LNCaP clone FGC (cell line): ENCODE data around the gene CNTNAP4.

ENCODE experiments used
- DNase-seq: peaks from one replicate; pipeline ENCODE4 v3.0.0-alpha.2; 2011; ENCODE audit warnings: low read depth
- H3K4me3 ChIP-seq: 2 replicates; pipeline ENCODE4 v1.5.1; 2011; ENCODE audit warnings: mild to moderate bottlenecking, low read depth, low read length, control low read depth
- CTCF ChIP-seq: IDR thresholded peaks from 2 replicates; pipeline ENCODE4 v1.5.1; 2012; ENCODE audit warnings: mild to moderate bottlenecking; ENCODE audit not compliant: control insufficient read depth, insufficient read depth; ENCODE audit errors: extremely low read depth

The CNTNAP4 gene

GRCh38 chr16:76280421-76281215 is 3.4 kb downstream of the CNTNAP4 start:
- no peak for TF ChIP-seq CTCF
- DNase-seq: no peak
- no peak overlapping the region for H3K4me3 ChIP-seq

GRCh38 chr16:76287466-76287865 is 10.3 kb downstream of the CNTNAP4 start:
- H3K4me3 ChIP-seq: no peak overlapping the region
- DNase-seq: no peak
- no peak for TF ChIP-seq CTCF

GRCh38 chr16:76292218-76292617 is 15.0 kb downstream of the CNTNAP4 start:
- DNase-seq: no peak
- no peak overlapping the region for H3K4me3 ChIP-seq
- no peak for TF ChIP-seq CTCF

- no peak overlapping the region for H3K4me3 ChIP-seq
- DNase-seq: no peak
- TF ChIP-seq CTCF: no peak
Measured at GRCh38 chr16:76293980-76294379, 16.8 kb downstream of the CNTNAP4 start.

DNA sequence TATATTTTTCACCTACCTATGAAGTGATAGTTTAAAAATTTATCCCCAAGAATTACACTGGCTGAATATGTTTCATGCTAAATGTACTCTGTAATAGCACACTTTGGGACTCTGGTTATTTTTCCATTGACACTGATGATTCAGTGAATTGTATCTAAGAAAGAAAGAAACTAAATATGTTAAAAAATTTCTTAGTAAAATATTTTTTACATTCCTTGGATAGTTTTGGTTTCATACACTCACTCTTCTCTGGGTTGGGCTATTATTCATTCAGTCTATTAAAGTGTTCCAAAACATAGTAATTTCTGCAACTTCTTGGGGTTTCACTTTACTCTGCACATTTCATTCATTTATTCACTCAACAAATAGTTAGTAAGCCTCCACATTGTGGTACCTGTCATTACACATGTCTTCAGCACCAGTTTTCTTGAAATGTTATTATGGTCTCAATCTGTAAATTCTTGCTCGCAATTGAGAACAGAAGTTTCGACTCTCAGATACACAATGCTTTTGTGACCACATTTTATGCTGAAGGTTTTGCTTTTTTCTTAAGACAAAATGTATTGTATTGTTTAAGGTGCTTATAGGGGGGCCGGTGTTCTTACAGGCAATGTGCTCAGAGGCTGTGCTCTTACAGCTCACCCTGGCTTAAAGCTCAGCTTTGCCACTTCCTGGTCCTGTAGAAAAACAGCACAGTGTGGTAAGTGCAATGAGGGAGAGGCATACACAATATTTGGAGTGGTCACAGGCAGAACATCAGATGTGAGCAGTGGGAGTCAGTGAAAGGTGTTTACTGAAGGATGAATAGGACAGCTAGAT is 17.4 kb downstream of the CNTNAP4 start:
- no peak for DNase-seq
- TF ChIP-seq CTCF: no peak
- no peak overlapping the region for H3K4me3 ChIP-seq

DNA sequence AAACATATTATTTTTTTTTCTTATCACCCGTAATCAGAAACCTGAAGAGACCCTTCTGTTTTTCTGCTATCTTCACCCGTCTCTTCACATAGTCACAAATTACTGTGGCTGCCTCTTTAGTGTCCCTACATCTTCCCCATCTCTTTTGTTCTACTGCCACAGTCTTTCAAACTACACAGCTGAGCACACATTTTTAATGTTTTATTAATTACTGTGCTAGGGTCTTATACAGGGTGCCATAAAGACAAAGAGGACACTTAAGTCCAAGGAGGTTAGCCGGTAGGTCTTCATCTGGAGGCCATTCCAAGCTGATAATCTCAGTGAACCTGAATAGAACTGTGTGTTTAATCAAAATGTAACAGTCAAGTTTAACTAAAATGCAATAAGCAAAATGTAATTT is 20.7 kb downstream of the CNTNAP4 start:
- no peak overlapping the region for H3K4me3 ChIP-seq
- DNase-seq: no peak
- TF ChIP-seq CTCF: no peak
